SU-DHL-6 (cell line): Measurements from ENCODE around the gene C11orf68.
A peak's percentile ranks its signal among the peaks of the same experiment; 100 is the strongest.

Experiments
- H2AFZ ChIP-seq: fragments of 200-600 bp; sonication (generic); 2 replicates; pipeline ENCODE4 v1.6.1; 2014; ENCODE audit warnings: low read depth, mild to moderate bottlenecking, moderate library complexity, mixed read lengths, antibody characterized with exemption, low read length; ENCODE audit not compliant: severe bottlenecking
- H3F3A ChIP-seq: fragments of 200-600 bp; shearing (Covaris generic); 2 replicates; pipeline ENCODE4 v1.6.0; 2016; ENCODE audit warnings: antibody characterized with exemption, mild to moderate bottlenecking; ENCODE audit not compliant: insufficient read depth
- H3K27ac ChIP-seq: fragments of 200-600 bp; sonication (generic); 2 replicates; pipeline ENCODE4 v1.5.1; 2016; ENCODE audit warnings: low read depth, mild to moderate bottlenecking, low read length, moderate library complexity, mixed read lengths
- H3K27me3 ChIP-seq: fragments of 200-600 bp; sonication (generic), shearing (Covaris generic); 2 replicates; pipeline ENCODE4 v1.6.0; 2014; ENCODE audit warnings: mild to moderate bottlenecking, low read length
- H3K36me3 ChIP-seq: fragments of 200-600 bp; sonication (generic); 2 replicates; pipeline ENCODE4 v1.6.1; 2014; ENCODE audit warnings: mild to moderate bottlenecking, low read length, mixed read lengths
- H3K4me2 ChIP-seq: fragments of 300-600, 200-600 bp; shearing (Covaris generic), sonication (generic); 2 replicates; pipeline ENCODE4 v1.6.0; 2014; ENCODE audit warnings: low read length, low read depth, mild to moderate bottlenecking; ENCODE audit not compliant: poor library complexity, severe bottlenecking
- H3K4me3 ChIP-seq: fragments of 200-600 bp; sonication (generic); 2 replicates; pipeline ENCODE4 v1.5.1; 2014; ENCODE audit warnings: antibody characterized with exemption, low read length, mild to moderate bottlenecking, mixed read lengths; ENCODE audit not compliant: insufficient read depth, poor library complexity, severe bottlenecking
- H3K79me2 ChIP-seq: fragments of 200-600 bp; sonication (generic); 2 replicates; pipeline ENCODE4 v1.6.1; 2014; ENCODE audit warnings: mild to moderate bottlenecking, low read length, moderate library complexity; ENCODE audit not compliant: insufficient read depth
- H3K9ac ChIP-seq: fragments of 200-600 bp; sonication (generic); 2 replicates; pipeline ENCODE4 v1.7.0; 2014; ENCODE audit warnings: mild to moderate bottlenecking, low read length
- H3K9me2 ChIP-seq: fragments of 200-600 bp; sonication (generic); replicated peaks from 2 replicates; pipeline ENCODE4 v1.6.1; 2014; ENCODE audit warnings: low read length; ENCODE audit not compliant: insufficient read depth
- H3K9me3 ChIP-seq: fragments of 200-600 bp; sonication (generic); 2 replicates; pipeline ENCODE4 v1.6.1; 2014; ENCODE audit warnings: low read length, mixed read lengths; ENCODE audit not compliant: insufficient read depth
- H4K20me1 ChIP-seq: fragments of 200-600 bp; sonication (generic); 2 replicates; pipeline ENCODE4 v1.6.1; 2014; ENCODE audit warnings: low read depth, mild to moderate bottlenecking, antibody characterized with exemption, low read length, moderate library complexity, mixed read lengths
- CTCF ChIP-seq: fragments of 200-600 bp; sonication (generic); IDR thresholded peaks from one replicate; pipeline ENCODE4 v1.5.1; 2017; ENCODE audit warnings: antibody characterized with exemption, mild to moderate bottlenecking, low read length, moderate library complexity; ENCODE audit not compliant: insufficient read depth, poor library complexity, severe bottlenecking
- EZH2phosphoT487 ChIP-seq: fragments of 200-600 bp; sonication (generic), shearing (Covaris generic); conservative IDR thresholded peaks from 2 replicates; pipeline ENCODE4 v1.6.1; 2018; ENCODE audit warnings: mild to moderate bottlenecking, antibody characterized with exemption, low read length, moderate library complexity, mixed read lengths

The C11orf68 gene

GRCh38 chr11:65891219-65892136 lies 27.4 kb downstream of the C11orf68 start:
- peak overlapping the region; percentile 85 for H3K4me3 ChIP-seq
- no peaks in the 10 kb centered on the region for H4K20me1 ChIP-seq
- peaks cover 18% of the 10 kb centered on the region for H3K79me2 ChIP-seq
- no peaks in the 10 kb centered on the region for H3K9me2 ChIP-seq
- H3K4me2 ChIP-seq = peak overlapping the region; percentile 93
- peak overlapping the region; percentile 77 for H3K27ac ChIP-seq
- peak; percentile 49 for TF ChIP-seq CTCF
- no peak for TF ChIP-seq EZH2phosphoT487
- H3K9me3 ChIP-seq = no peaks in the 10 kb centered on the region
- H3K9ac ChIP-seq = peak overlapping the region; percentile 93
- H3K27me3 ChIP-seq = no peaks in the 10 kb centered on the region
- no peaks in the 10 kb centered on the region for H3K36me3 ChIP-seq
- H3F3A ChIP-seq = peaks cover 34% of the 10 kb centered on the region
- no peak overlapping the region for H2AFZ ChIP-seq

GRCh38 chr11:65890324-65891218 lies 28.3 kb downstream of the C11orf68 start, which contains the start of gene CCDC85B:
TSS of gene CCDC85B (plus strand) at chr11:65890673. CDS start at chr11:65890784, 111 bp downstream.
- H3K27ac ChIP-seq = peak within 1 kb of the TSS; percentile 77
- H3F3A ChIP-seq = peaks cover 38% of the 10 kb centered on the region
- peaks cover 18% of the 10 kb centered on the region for H3K79me2 ChIP-seq

More at GRCh38 chr11:65890324-65891218, 28.3 kb downstream of the C11orf68 start, which contains the start of gene CCDC85B:
- Histone ChIP-seq H3K9me3 (no peaks in the 10 kb centered on the region), H3K9me2 (no peaks in the 10 kb centered on the region), H3K27me3 (no peaks in the 10 kb centered on the region), H2AFZ (peak within 1 kb of the TSS; percentile 49), H4K20me1 (no peaks in the 10 kb centered on the region), H3K4me3 (peak within 1 kb of the TSS; percentile 85), H3K9ac (peak within 1 kb of the TSS; percentile 93), H3K4me2 (peak within 1 kb of the TSS; percentile 93), H3K36me3 (no peaks in the 10 kb centered on the region)
- TF ChIP-seq CTCF (no peak), EZH2phosphoT487 (no peak)
